GM23248 (cell line): ENCODE data around the gene LOXHD1.

ENCODE experiments used
- EZH2 ChIP-seq: fragments of 200-600 bp; sonication (generic); IDR thresholded peaks from 2 replicates; pipeline ENCODE4 v1.6.1; 2018; ENCODE audit warnings: antibody characterized with exemption, mild to moderate bottlenecking; ENCODE audit not compliant: insufficient read depth, poor library complexity, severe bottlenecking
- EZH2phosphoT487 ChIP-seq: fragments of 200-600 bp; sonication (generic); IDR thresholded peaks from 2 replicates; pipeline ENCODE4 v1.6.1; 2018; ENCODE audit warnings: antibody characterized with exemption, moderate library complexity, mild to moderate bottlenecking, low read depth; ENCODE audit not compliant: insufficient read depth

DNA sequence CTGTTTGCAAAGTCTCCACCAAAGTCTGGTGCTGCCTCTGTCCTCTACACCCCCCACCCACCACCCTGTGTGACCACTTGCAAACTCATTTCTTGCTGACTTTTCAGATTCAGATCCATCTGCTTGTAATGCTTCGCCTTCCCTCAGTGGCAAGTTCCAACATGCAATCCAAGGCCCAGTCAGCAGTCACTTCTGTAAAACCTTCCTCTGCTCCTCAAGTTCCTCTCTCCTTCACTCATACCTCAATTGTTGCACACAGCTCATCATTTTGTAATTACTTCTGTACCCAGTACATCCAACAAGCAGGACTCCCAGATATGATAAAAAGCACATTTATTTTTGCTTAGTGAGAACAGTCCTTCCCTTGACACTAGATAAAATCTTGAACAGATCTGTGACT is 6.5 kb upstream of the LOXHD1 start:
- TF ChIP-seq EZH2, result no peak
- no peak for TF ChIP-seq EZH2phosphoT487
